ENCODE results near the gene ATP5F1E. TPM values are rescaled to one million over a fixed set of nuclear protein-coding genes. Genes with fewer than 3 reads are reported as not detected.

ATP5F1E gene
- total RNA-seq, 1 donor from 2014 or later, result 94.4 TPM

DNA sequence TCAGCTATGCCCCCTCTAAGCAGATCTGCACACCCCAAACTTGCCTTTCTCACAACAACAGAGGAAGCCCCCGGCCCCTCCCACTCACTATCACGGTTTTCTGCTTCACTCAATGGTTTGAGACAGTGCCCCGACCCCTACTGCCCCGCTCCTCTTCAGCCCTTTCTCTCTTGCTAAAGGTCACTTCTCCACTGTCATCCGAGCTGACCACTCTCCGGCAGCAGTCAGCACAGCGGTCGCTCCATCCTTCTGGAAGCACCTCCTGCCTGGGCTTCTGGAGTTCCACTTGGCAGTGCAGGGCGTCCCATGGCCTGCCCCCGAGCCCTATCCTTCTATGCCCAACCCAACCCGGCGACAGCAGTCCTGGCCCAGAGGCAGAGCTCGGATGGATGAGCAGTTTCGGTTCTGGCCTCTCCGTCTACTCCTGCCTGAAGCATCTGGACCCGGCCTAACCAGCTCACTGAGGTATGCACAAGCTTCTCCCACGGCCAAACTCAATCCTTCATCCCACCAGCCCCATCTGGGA lies 29.2 kb downstream of the ATP5F1E start:
- Mint-ChIP-seq H3K4me1 (ENCODE audit: low read depth, unreplicated experiment) (peaks cover 10% of the 10 kb centered on the region), H3K4me3 (ENCODE audit: unreplicated experiment) (no peak overlapping the region), H3K9me3 (ENCODE audit: unreplicated experiment) (no peaks in the 10 kb centered on the region), H3K27ac (ENCODE audit: unreplicated experiment) (no peak overlapping the region), H3K36me3 (ENCODE audit: low read depth, unreplicated experiment) (peaks cover 23% of the 10 kb centered on the region), H3K27me3 (ENCODE audit: low read depth, unreplicated experiment) (no peaks in the 10 kb centered on the region)
- Histone ChIP-seq H3K9ac (ENCODE audit: low read length) (no peak overlapping the region), H4K20me1 (ENCODE audit: insufficient read depth, low read length) (peaks cover 24% of the 10 kb centered on the region), H3K27ac (ENCODE audit: low read depth, low read length) (no peak overlapping the region), H3K36me3 (ENCODE audit: insufficient read depth, low read length) (peaks cover 1% of the 10 kb centered on the region), H3K4me2 (ENCODE audit: low read length) (no peak overlapping the region), H3K27me3 (ENCODE audit: insufficient read depth, low read length) (no peaks in the 10 kb centered on the region), H2AFZ (ENCODE audit: low read depth, low read length) (no peak overlapping the region), H3K4me3 (ENCODE audit: insufficient read depth, low read depth, low read length) (no peak overlapping the region), H3K4me1 (ENCODE audit: insufficient read depth, low read length) (peaks cover 22% of the 10 kb centered on the region), H3K9me3 (ENCODE audit: insufficient read depth, low read depth, low read length) (no peaks in the 10 kb centered on the region), H3K79me2 (ENCODE audit: insufficient read depth, low read length) (peaks cover 28% of the 10 kb centered on the region)
- no peak for FAIRE-seq
- no peak for DNase-seq (ENCODE audit: low read depth)
- no peak for TF ChIP-seq EZH2 (IDR thresholded peaks at IDR 0.05; ENCODE audit: insufficient read depth, low read length)
- TF ChIP-seq, protein P1, sequence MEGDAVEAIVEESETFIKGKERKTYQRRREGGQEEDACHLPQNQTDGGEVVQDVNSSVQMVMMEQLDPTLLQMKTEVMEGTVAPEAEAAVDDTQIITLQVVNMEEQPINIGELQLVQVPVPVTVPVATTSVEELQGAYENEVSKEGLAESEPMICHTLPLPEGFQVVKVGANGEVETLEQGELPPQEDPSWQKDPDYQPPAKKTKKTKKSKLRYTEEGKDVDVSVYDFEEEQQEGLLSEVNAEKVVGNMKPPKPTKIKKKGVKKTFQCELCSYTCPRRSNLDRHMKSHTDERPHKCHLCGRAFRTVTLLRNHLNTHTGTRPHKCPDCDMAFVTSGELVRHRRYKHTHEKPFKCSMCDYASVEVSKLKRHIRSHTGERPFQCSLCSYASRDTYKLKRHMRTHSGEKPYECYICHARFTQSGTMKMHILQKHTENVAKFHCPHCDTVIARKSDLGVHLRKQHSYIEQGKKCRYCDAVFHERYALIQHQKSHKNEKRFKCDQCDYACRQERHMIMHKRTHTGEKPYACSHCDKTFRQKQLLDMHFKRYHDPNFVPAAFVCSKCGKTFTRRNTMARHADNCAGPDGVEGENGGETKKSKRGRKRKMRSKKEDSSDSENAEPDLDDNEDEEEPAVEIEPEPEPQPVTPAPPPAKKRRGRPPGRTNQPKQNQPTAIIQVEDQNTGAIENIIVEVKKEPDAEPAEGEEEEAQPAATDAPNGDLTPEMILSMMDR (IDR thresholded peaks at IDR 0.05; ENCODE audit: insufficient read depth, low read depth, low read length), result no peak

DNA sequence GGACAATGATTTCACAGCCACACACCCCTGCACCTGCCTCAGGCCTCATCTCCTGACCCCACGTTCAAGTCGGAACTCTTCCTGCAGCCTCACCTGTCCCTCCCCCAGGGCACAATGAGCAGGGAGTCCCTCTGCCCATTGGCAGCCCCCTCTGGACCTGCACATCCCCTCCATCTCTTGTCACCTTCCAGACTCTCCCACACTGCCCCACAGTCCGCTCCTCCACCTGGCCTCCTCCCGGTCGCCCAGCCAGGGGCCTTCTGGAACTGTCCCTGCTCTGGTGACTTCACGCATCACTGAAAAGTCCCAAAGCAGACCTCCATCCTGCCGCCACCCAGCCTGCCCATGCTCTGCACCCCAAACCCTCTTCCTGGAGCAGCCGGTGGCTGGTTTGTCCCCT lies 29.7 kb downstream of the ATP5F1E start:
- H3K27ac Mint-ChIP-seq (ENCODE audit: unreplicated experiment), result no peak overlapping the region
- H3K9me3 ChIP-seq (ENCODE audit: insufficient read depth, low read depth, low read length), result no peaks in the 10 kb centered on the region
- peaks cover 21% of the 10 kb centered on the region for H3K4me1 ChIP-seq (ENCODE audit: insufficient read depth, low read length)
- H3K27ac ChIP-seq (ENCODE audit: low read depth, low read length), result no peak overlapping the region
- no peaks in the 10 kb centered on the region for H3K27me3 ChIP-seq (ENCODE audit: insufficient read depth, low read length)
- peaks cover 7% of the 10 kb centered on the region for H3K36me3 ChIP-seq (ENCODE audit: insufficient read depth, low read length)
- H4K20me1 ChIP-seq (ENCODE audit: insufficient read depth, low read length), result peaks cover 28% of the 10 kb centered on the region
- DNase-seq (ENCODE audit: low read depth), result no peak
- H3K79me2 ChIP-seq (ENCODE audit: insufficient read depth, low read length), result peaks cover 28% of the 10 kb centered on the region
- no peaks in the 10 kb centered on the region for H3K27me3 Mint-ChIP-seq (ENCODE audit: low read depth, unreplicated experiment)
- H3K4me1 Mint-ChIP-seq (ENCODE audit: low read depth, unreplicated experiment), result peaks cover 10% of the 10 kb centered on the region
- FAIRE-seq, result no peak
- TF ChIP-seq, protein P1 (IDR thresholded peaks at IDR 0.05; ENCODE audit: insufficient read depth, low read depth, low read length), result no peak
- no peak for TF ChIP-seq EZH2 (IDR thresholded peaks at IDR 0.05; ENCODE audit: insufficient read depth, low read length)
- H3K36me3 Mint-ChIP-seq (ENCODE audit: low read depth, unreplicated experiment), result peaks cover 27% of the 10 kb centered on the region
- H2AFZ ChIP-seq (ENCODE audit: low read depth, low read length), result no peak overlapping the region
- no peak overlapping the region for H3K9ac ChIP-seq (ENCODE audit: low read length)
- no peaks in the 10 kb centered on the region for H3K9me3 Mint-ChIP-seq (ENCODE audit: unreplicated experiment)
- no peak overlapping the region for H3K4me2 ChIP-seq (ENCODE audit: low read length)
- no peak overlapping the region for H3K4me3 Mint-ChIP-seq (ENCODE audit: unreplicated experiment)
- H3K4me3 ChIP-seq (ENCODE audit: insufficient read depth, low read depth, low read length), result no peak overlapping the region

DNA sequence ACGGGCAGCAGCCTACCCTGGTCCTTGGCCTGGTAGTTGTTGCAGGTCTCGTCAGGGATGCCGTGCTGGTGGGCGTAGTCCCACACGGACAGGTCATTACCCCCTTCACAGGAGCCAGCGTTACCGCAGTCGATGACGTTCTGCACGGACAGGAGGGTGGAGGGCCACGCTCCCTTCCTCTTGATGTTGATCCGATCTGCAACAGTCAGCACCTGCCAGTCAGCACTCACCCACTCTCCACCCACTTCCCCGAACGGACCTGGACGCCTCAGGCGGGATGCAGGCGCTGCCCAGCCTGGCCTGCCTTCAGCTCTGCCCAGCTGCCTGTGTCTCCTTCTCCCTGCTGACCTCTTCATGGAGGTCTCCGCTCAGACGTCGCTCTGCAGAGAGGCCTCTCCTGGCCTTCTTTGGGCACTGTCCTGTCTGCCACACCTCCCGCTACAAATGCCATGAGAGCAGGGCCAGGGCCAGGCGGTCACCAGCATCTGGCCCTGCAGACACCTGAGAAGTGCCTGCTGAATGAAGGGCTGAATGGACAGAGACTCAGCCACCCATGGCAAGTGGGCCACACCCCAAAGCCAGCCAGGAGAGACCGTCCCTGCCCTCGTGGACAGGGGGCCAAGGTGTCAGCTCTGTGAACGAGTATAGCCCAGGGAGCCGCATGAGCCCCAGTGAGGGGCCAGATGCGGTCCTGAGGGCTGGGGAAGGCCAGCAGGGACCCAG lies 30.5 kb downstream of the ATP5F1E start:
- Histone ChIP-seq H3K9ac (ENCODE audit: low read length) (no peak overlapping the region), H2AFZ (ENCODE audit: low read depth, low read length) (no peak overlapping the region), H3K79me2 (ENCODE audit: insufficient read depth, low read length) (peaks cover 26% of the 10 kb centered on the region), H3K4me1 (ENCODE audit: insufficient read depth, low read length) (peaks cover 16% of the 10 kb centered on the region), H3K27me3 (ENCODE audit: insufficient read depth, low read length) (no peaks in the 10 kb centered on the region), H3K4me2 (ENCODE audit: low read length) (no peak overlapping the region), H3K9me3 (ENCODE audit: insufficient read depth, low read depth, low read length) (no peaks in the 10 kb centered on the region), H3K36me3 (ENCODE audit: insufficient read depth, low read length) (peaks cover 11% of the 10 kb centered on the region), H4K20me1 (ENCODE audit: insufficient read depth, low read length) (peaks cover 28% of the 10 kb centered on the region), H3K27ac (ENCODE audit: low read depth, low read length) (no peak overlapping the region), H3K4me3 (ENCODE audit: insufficient read depth, low read depth, low read length) (no peak overlapping the region)
- no peaks in the 10 kb centered on the region for H3K9me3 Mint-ChIP-seq (ENCODE audit: unreplicated experiment)
- TF ChIP-seq, protein P1 (IDR thresholded peaks at IDR 0.05; ENCODE audit: insufficient read depth, low read depth, low read length), result no peak
- no peak for TF ChIP-seq EZH2 (IDR thresholded peaks at IDR 0.05; ENCODE audit: insufficient read depth, low read length)
- no peaks in the 10 kb centered on the region for H3K27me3 Mint-ChIP-seq (ENCODE audit: low read depth, unreplicated experiment)
- H3K4me3 Mint-ChIP-seq (ENCODE audit: unreplicated experiment), result no peak overlapping the region
- H3K27ac Mint-ChIP-seq (ENCODE audit: unreplicated experiment), result no peak overlapping the region
- H3K36me3 Mint-ChIP-seq (ENCODE audit: low read depth, unreplicated experiment), result peaks cover 30% of the 10 kb centered on the region
- FAIRE-seq, result no peak
- peaks cover 10% of the 10 kb centered on the region for H3K4me1 Mint-ChIP-seq (ENCODE audit: low read depth, unreplicated experiment)
- no peak for DNase-seq (ENCODE audit: low read depth)

Data from astrocyte (in vitro differentiated cells and primary cell).